Measurements from ENCODE around the gene SYT15.

Gene SYT15

GRCh38 chr10:46537309-46537708, 41.6 kb upstream of the SYT15 start:
- Histone ChIP-seq H3K4me2 (ENCODE audit: low read length) (no peak overlapping the region), H3F3A (ENCODE audit: control insufficient read depth, insufficient read depth) (no peaks in the 10 kb centered on the region), H3K36me3 (ENCODE audit: control insufficient read depth, low read length) (no peaks in the 10 kb centered on the region), H3K27ac (ENCODE audit: low read depth, low read length) (no peak overlapping the region), H3K4me3 (ENCODE audit: low read length) (no peak overlapping the region), H3K9me2 (replicated peaks; ENCODE audit: control insufficient read depth, low read length) (no peaks in the 10 kb centered on the region), H3K9me3 (ENCODE audit: control insufficient read depth, insufficient read depth, low read length) (no peaks in the 10 kb centered on the region), H3K79me2 (ENCODE audit: control insufficient read depth, low read length) (no peaks in the 10 kb centered on the region), H3K27me3 (ENCODE audit: control insufficient read depth, low read length) (peaks cover 4% of the 10 kb centered on the region), H3K4me1 (ENCODE audit: control insufficient read depth, low read length) (no peaks in the 10 kb centered on the region), H4K20me1 (ENCODE audit: control insufficient read depth, insufficient read depth, low read depth, low read length) (no peaks in the 10 kb centered on the region)
- TF ChIP-seq CTCF (IDR thresholded peaks at IDR 0.05; ENCODE audit: low read depth, low read length, poor library complexity, severe bottlenecking), result no peak
- TF ChIP-seq EZH2phosphoT487 (IDR thresholded peaks at IDR 0.05; ENCODE audit: borderline replicate concordance, low read length), result no peak

- H3K9me2 ChIP-seq (replicated peaks; ENCODE audit: control insufficient read depth, low read length), result no peaks in the 10 kb centered on the region
- H3K9me3 ChIP-seq (ENCODE audit: control insufficient read depth, insufficient read depth, low read length), result no peaks in the 10 kb centered on the region
- TF ChIP-seq CTCF (IDR thresholded peaks at IDR 0.05; ENCODE audit: low read depth, low read length, poor library complexity, severe bottlenecking) (no peak), EZH2phosphoT487 (IDR thresholded peaks at IDR 0.05; ENCODE audit: borderline replicate concordance, low read length) (no peak)
Measured at GRCh38 chr10:46538155-46538554, 40.8 kb upstream of the SYT15 start.

GRCh38 chr10:46538717-46539426, 40.1 kb upstream of the SYT15 start:
- Histone ChIP-seq H3K4me3 (ENCODE audit: low read length) (no peak overlapping the region), H4K20me1 (ENCODE audit: control insufficient read depth, insufficient read depth, low read depth, low read length) (no peaks in the 10 kb centered on the region), H3K4me1 (ENCODE audit: control insufficient read depth, low read length) (no peaks in the 10 kb centered on the region), H3K9me3 (ENCODE audit: control insufficient read depth, insufficient read depth, low read length) (no peaks in the 10 kb centered on the region), H3K9me2 (replicated peaks; ENCODE audit: control insufficient read depth, low read length) (no peaks in the 10 kb centered on the region), H3K79me2 (ENCODE audit: control insufficient read depth, low read length) (no peaks in the 10 kb centered on the region), H3K27ac (ENCODE audit: low read depth, low read length) (no peak overlapping the region), H3F3A (ENCODE audit: control insufficient read depth, insufficient read depth) (no peaks in the 10 kb centered on the region), H3K4me2 (ENCODE audit: low read length) (no peak overlapping the region), H3K36me3 (ENCODE audit: control insufficient read depth, low read length) (no peaks in the 10 kb centered on the region), H3K27me3 (ENCODE audit: control insufficient read depth, low read length) (peaks cover 4% of the 10 kb centered on the region)
- no peak for TF ChIP-seq EZH2phosphoT487 (IDR thresholded peaks at IDR 0.05; ENCODE audit: borderline replicate concordance, low read length)
- no peak for TF ChIP-seq CTCF (IDR thresholded peaks at IDR 0.05; ENCODE audit: low read depth, low read length, poor library complexity, severe bottlenecking)

More at GRCh38 chr10:46538155-46538554, 40.8 kb upstream of the SYT15 start:
- H3K27ac ChIP-seq (ENCODE audit: low read depth, low read length), result no peak overlapping the region
- no peaks in the 10 kb centered on the region for H3K36me3 ChIP-seq (ENCODE audit: control insufficient read depth, low read length)
- no peaks in the 10 kb centered on the region for H3K79me2 ChIP-seq (ENCODE audit: control insufficient read depth, low read length)
- H4K20me1 ChIP-seq (ENCODE audit: control insufficient read depth, insufficient read depth, low read depth, low read length), result no peaks in the 10 kb centered on the region
- H3F3A ChIP-seq (ENCODE audit: control insufficient read depth, insufficient read depth), result no peaks in the 10 kb centered on the region
- H3K4me1 ChIP-seq (ENCODE audit: control insufficient read depth, low read length), result no peaks in the 10 kb centered on the region
- H3K4me2 ChIP-seq (ENCODE audit: low read length), result no peak overlapping the region
- no peak overlapping the region for H3K4me3 ChIP-seq (ENCODE audit: low read length)
- peaks cover 4% of the 10 kb centered on the region for H3K27me3 ChIP-seq (ENCODE audit: control insufficient read depth, low read length)
